Thyroid gland (tissue), 4 donors: ENCODE measurements around the gene KCTD10.

Experiments used
- POLR2A ChIP-seq, 2 donors: fragments of 450-650 bp; IDR thresholded peaks; one replicate each; pipeline ENCODE4 v1.6.1; 2017; ENCODE audit warnings: antibody characterized with exemption in 2 of 2, mild to moderate bottlenecking in 2 of 2, moderate library complexity in 1 of 2
- TF ChIP-seq, protein P1 (sequence below), 6 experiments: fragments of 200-600 bp in 3 of 6; fragments of 450-650 bp in 3 of 6; sonication (generic) in 3 of 6; IDR thresholded peaks; one replicate each; pipeline ENCODE4 v1.5.1; 2016 to 2019; ENCODE audit warnings: antibody characterized with exemption in 6 of 6, mild to moderate bottlenecking in 2 of 6, inconsistent platforms in 1 of 6, moderate library complexity in 1 of 6

DNA sequence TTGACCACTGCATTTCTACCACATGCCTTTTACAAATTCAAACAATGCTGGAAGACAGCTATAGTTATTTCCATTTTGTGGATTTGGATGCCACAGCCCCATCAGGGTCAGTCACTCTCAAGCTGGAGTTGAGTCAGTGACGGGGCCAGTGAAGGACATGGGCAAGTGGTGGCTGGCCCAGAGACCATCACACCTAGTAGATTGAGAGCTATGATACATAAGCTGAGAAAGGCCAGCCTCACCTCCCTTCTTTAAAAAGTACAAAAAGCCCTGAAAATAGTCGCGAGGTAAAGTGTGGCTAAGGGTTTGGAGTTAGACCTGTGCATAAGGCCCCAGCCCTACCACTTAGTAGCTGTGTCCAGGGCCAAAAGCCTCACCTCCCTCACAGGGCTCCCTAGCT, 4.1 kb downstream of the KCTD10 start:
- TF ChIP-seq, protein P1, sequence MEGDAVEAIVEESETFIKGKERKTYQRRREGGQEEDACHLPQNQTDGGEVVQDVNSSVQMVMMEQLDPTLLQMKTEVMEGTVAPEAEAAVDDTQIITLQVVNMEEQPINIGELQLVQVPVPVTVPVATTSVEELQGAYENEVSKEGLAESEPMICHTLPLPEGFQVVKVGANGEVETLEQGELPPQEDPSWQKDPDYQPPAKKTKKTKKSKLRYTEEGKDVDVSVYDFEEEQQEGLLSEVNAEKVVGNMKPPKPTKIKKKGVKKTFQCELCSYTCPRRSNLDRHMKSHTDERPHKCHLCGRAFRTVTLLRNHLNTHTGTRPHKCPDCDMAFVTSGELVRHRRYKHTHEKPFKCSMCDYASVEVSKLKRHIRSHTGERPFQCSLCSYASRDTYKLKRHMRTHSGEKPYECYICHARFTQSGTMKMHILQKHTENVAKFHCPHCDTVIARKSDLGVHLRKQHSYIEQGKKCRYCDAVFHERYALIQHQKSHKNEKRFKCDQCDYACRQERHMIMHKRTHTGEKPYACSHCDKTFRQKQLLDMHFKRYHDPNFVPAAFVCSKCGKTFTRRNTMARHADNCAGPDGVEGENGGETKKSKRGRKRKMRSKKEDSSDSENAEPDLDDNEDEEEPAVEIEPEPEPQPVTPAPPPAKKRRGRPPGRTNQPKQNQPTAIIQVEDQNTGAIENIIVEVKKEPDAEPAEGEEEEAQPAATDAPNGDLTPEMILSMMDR (IDR thresholded peaks at IDR 0.05) = no peak
- TF ChIP-seq POLR2A (IDR thresholded peaks at IDR 0.05) = no peak
